Brain microvascular endothelial cell (primary cell): Measurements from ENCODE around the gene RABEP2.
"Not testable (repeated sequence)": the region's sequence is repeated elsewhere in the genome, so short reads cannot be mapped to it uniquely, and the experiment has no call there.

Source experiments
- DNase-seq: peaks from one replicate; pipeline ENCODE4 v3.0.0-alpha.2; 2020
- H3K27ac ChIP-seq: fragments of 250-450 bp; sonication (Bioruptor Pico); 2 replicates; pipeline ENCODE4 v1.5.1; 2020; ENCODE audit warnings: mild to moderate bottlenecking, moderate library complexity
- H3K27me3 ChIP-seq: fragments of 250-450 bp; sonication (Bioruptor Pico); replicated peaks from 2 replicates; pipeline ENCODE4 v1.5.1; 2020; ENCODE audit warnings: mild to moderate bottlenecking
- H3K36me3 ChIP-seq: fragments of 250-450 bp; sonication (Bioruptor Pico); replicated peaks from 2 replicates; pipeline ENCODE4 v1.5.1; 2020; ENCODE audit warnings: mild to moderate bottlenecking
- H3K4me3 ChIP-seq: 2 replicates; pipeline ENCODE4 v1.5.1; 2011; ENCODE audit warnings: low read depth, mild to moderate bottlenecking, control low read depth, low read length, moderate library complexity
- in situ Hi-C: cut with HindIII; loops from 2 replicates; pipeline ENCODE4 v1.10.0; 2017; ENCODE audit warnings: low sequenced_read_pairs, low pct_ligation_motif_present
- TF ChIP-seq, protein P1 (sequence below): IDR thresholded peaks from 2 replicates; pipeline ENCODE4 v1.5.1; 2011; ENCODE audit warnings: low read depth, mild to moderate bottlenecking, moderate library complexity, low read length, control low read depth, inconsistent platforms; ENCODE audit errors: missing control alignments

RABEP2 gene

GRCh38 chr16:28882551-28883160 is 42.4 kb downstream of the RABEP2 start:
- Histone ChIP-seq H3K27ac (no peak overlapping the region), H3K36me3 (no peaks in the 10 kb centered on the region), H3K27me3 (no peaks in the 10 kb centered on the region), H3K4me3 (no peak overlapping the region)
- TF ChIP-seq, protein P1, sequence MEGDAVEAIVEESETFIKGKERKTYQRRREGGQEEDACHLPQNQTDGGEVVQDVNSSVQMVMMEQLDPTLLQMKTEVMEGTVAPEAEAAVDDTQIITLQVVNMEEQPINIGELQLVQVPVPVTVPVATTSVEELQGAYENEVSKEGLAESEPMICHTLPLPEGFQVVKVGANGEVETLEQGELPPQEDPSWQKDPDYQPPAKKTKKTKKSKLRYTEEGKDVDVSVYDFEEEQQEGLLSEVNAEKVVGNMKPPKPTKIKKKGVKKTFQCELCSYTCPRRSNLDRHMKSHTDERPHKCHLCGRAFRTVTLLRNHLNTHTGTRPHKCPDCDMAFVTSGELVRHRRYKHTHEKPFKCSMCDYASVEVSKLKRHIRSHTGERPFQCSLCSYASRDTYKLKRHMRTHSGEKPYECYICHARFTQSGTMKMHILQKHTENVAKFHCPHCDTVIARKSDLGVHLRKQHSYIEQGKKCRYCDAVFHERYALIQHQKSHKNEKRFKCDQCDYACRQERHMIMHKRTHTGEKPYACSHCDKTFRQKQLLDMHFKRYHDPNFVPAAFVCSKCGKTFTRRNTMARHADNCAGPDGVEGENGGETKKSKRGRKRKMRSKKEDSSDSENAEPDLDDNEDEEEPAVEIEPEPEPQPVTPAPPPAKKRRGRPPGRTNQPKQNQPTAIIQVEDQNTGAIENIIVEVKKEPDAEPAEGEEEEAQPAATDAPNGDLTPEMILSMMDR, result no peak
- DNase-seq, result no peak
- in situ Hi-C loops, result no loop called here

GRCh38 chr16:28881565-28881964 is 43.5 kb downstream of the RABEP2 start:
- H3K4me3 ChIP-seq, H3K27ac ChIP-seq, H3K36me3 ChIP-seq, H3K27me3 ChIP-seq, in situ Hi-C loops, DNase-seq: not testable (repeated sequence)

DNA sequence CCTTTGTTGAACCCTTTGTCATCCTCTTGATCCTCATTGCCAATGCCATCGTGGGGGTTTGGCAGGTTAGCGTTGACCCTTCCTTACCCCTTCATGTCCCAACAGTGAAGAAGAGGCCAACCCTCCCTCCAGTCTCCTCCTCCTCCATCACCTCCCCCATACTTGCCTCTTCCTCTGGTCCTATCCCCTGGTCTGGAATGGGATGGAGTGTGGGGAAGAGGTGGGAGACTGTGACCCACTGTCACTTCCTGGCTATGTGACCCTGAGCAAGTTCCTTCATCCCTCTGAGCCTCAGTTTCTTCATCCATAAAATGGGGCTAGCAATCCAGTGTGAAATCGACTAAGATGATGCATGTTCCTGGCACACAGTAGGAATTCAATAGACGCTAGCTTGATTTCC is 44.1 kb downstream of the RABEP2 start:
- Histone ChIP-seq H3K36me3 (no peaks in the 10 kb centered on the region), H3K4me3 (no peak overlapping the region), H3K27me3 (no peaks in the 10 kb centered on the region), H3K27ac (no peak overlapping the region)
- TF ChIP-seq, protein P1, result no peak
- no peak for DNase-seq
- in situ Hi-C loops, result no loop called here

GRCh38 chr16:28880589-28880915 is 44.5 kb downstream of the RABEP2 start:
- H3K27ac ChIP-seq, result no peak overlapping the region
- TF ChIP-seq, protein P1, result no peak
- H3K4me3 ChIP-seq, result peak overlapping the region; percentile 46
- in situ Hi-C loops, result no loop called here
- no peaks in the 10 kb centered on the region for H3K27me3 ChIP-seq
- no peaks in the 10 kb centered on the region for H3K36me3 ChIP-seq
- no peak for DNase-seq

- H3K27ac ChIP-seq, result no peak overlapping the region
- H3K36me3 ChIP-seq, result no peaks in the 10 kb centered on the region
- H3K4me3 ChIP-seq, result peak overlapping the region; percentile 67
- DNase-seq, result peak; percentile 76
- no peaks in the 10 kb centered on the region for H3K27me3 ChIP-seq
- TF ChIP-seq, protein P1, result no peak
- in situ Hi-C loops, result no loop called here
These were observed 45.0 kb downstream of the RABEP2 start for GRCh38 chr16:28879841-28880588.

- Histone ChIP-seq H3K27ac (no peak overlapping the region), H3K4me3 (peak overlapping the region; percentile 67), H3K36me3 (peaks cover 2% of the 10 kb centered on the region), H3K27me3 (no peaks in the 10 kb centered on the region)
- TF ChIP-seq, protein P1, result no peak
- no peak for DNase-seq
- in situ Hi-C loops, result no loop called here
These were observed 45.7 kb downstream of the RABEP2 start for GRCh38 chr16:28879261-28879840.
